ENCODE measurements around the gene HES6.
A peak's percentile ranks its signal among the peaks of the same experiment; 100 is the strongest.

The HES6 gene

GRCh38 chr2:238235331-238235732 lies 4.5 kb downstream of the HES6 start:
- CTCF ChIA-PET: interaction anchor here (5.7 kb wide), 1 partner anchor 21 kb away, joined by 22 read pairs; no protein-coding TSS in a partner anchor
- H3K4me3 ChIP-seq (ENCODE audit: low read depth, low read length): no peak overlapping the region
- POLR2A ChIA-PET: no interaction called here
- TF ChIP-seq ZNF621 (tag by site-specific recombination; IDR thresholded peaks at IDR 0.05) (no peak), ZFHX2 (tag by site-specific recombination; conservative IDR thresholded peaks at IDR 0.05) (0 out of 2 replicates have a peak, but pooled peaks have one; percentile 18), SP2 (tag by site-specific recombination; IDR thresholded peaks at IDR 0.05) (peak; percentile 24; the same call in 1 of the 2 replicates)
- peaks cover 3% of the 10 kb centered on the region; the same call in 1 of the 2 replicates for H3K4me1 ChIP-seq (ENCODE audit: control insufficient read depth, insufficient read depth, low read length)
- H3K36me3 ChIP-seq (ENCODE audit: control insufficient read depth in 2 of 2, insufficient read depth in 1 of 2, low read length in 2 of 2): no peaks in the 10 kb centered on the region
- no peaks in the 10 kb centered on the region for H3K9me3 ChIP-seq (ENCODE audit: control insufficient read depth, insufficient read depth, low read depth, low read length)
- no peak overlapping the region for H3K27ac ChIP-seq (ENCODE audit: extremely low read depth, low read depth, low read length)

- Histone ChIP-seq H3K9me3 (ENCODE audit: control insufficient read depth, insufficient read depth, low read depth, low read length) (no peaks in the 10 kb centered on the region), H3K27ac (ENCODE audit: extremely low read depth, low read depth, low read length) (no peak overlapping the region), H3K4me1 (ENCODE audit: control insufficient read depth, insufficient read depth, low read length) (no peaks in the 10 kb centered on the region; the same call in 1 of the 2 replicates), H3K4me3 (ENCODE audit: low read depth, low read length) (no peak overlapping the region), H3K36me3 (ENCODE audit: control insufficient read depth in 2 of 2, insufficient read depth in 1 of 2, low read length in 2 of 2) (no peaks in the 10 kb centered on the region)
- POLR2A ChIA-PET: no interaction called here
- TF ChIP-seq ZBTB8A (tag by site-specific recombination; IDR thresholded peaks at IDR 0.05): no peak
- TF ChIP-seq ZNF48 (tag by site-specific recombination; IDR thresholded peaks at IDR 0.05): no peak
- TF ChIP-seq ZNF529 (tag by site-specific recombination; IDR thresholded peaks at IDR 0.05; ENCODE audit: insufficient replicate concordance): no peak
- no peak for TF ChIP-seq ZBTB20 (tag by site-specific recombination; IDR thresholded peaks at IDR 0.05)
- TF ChIP-seq PRDM1 (tag by site-specific recombination; IDR thresholded peaks at IDR 0.05): no peak
- no peak for TF ChIP-seq ZNF16 (tag by site-specific recombination; IDR thresholded peaks at IDR 0.05; ENCODE audit: low read depth)
- TF ChIP-seq ZNF248 (tag by site-specific recombination; IDR thresholded peaks at IDR 0.05): no peak
- no peak for TF ChIP-seq ZFP69B (tag by site-specific recombination; IDR thresholded peaks at IDR 0.05)
- TF ChIP-seq ZXDB (tag by site-specific recombination; IDR thresholded peaks at IDR 0.05): no peak
- TF ChIP-seq GLIS1 (tag by site-specific recombination; IDR thresholded peaks at IDR 0.05): no peak
- no peak for TF ChIP-seq ZNF404 (tag by site-specific recombination; IDR thresholded peaks at IDR 0.05)
- no peak for TF ChIP-seq FEZF1 (tag by site-specific recombination; IDR thresholded peaks at IDR 0.05)
- TF ChIP-seq ZNF398 (tag by site-specific recombination; IDR thresholded peaks at IDR 0.05): no peak
- TF ChIP-seq ZNF10 (tag by site-specific recombination; IDR thresholded peaks at IDR 0.05): no peak
- CTCF ChIA-PET: no interaction called here
Measured at GRCh38 chr2:238233625-238234024, 6.2 kb downstream of the HES6 start.

- ChIA-PET CTCF (interaction anchor here (0.5 kb wide), 1 partner anchor 9 kb away, joined by 5 read pairs; no protein-coding TSS in a partner anchor), POLR2A (no interaction called here)
- H3K9me3 ChIP-seq (ENCODE audit: control insufficient read depth, insufficient read depth, low read depth, low read length): no peaks in the 10 kb centered on the region
- no peak overlapping the region for H3K4me3 ChIP-seq (ENCODE audit: low read depth, low read length)
- no peaks in the 10 kb centered on the region for H3K36me3 ChIP-seq (ENCODE audit: control insufficient read depth in 2 of 2, insufficient read depth in 1 of 2, low read length in 2 of 2)
- no peaks in the 10 kb centered on the region for H3K4me1 ChIP-seq (ENCODE audit: control insufficient read depth, insufficient read depth, low read length)
- no peak overlapping the region for H3K27ac ChIP-seq (ENCODE audit: extremely low read depth, low read depth, low read length)
- TF ChIP-seq ZNF10 (tag by site-specific recombination; IDR thresholded peaks at IDR 0.05) (no peak), ZNF837 (tag by site-specific recombination; IDR thresholded peaks at IDR 0.05) (no peak), CTCF (tag by site-specific recombination; IDR thresholded peaks at IDR 0.05) (no peak), ZNF449 (tag by site-specific recombination; IDR thresholded peaks at IDR 0.05) (no peak), HOXD13 (CRISPR knock-in tag; IDR thresholded peaks at IDR 0.05; ENCODE audit: borderline replicate concordance) (no peak), ZNF600 (tag by site-specific recombination; IDR thresholded peaks at IDR 0.05) (no peak), ZFP69B (tag by site-specific recombination; IDR thresholded peaks at IDR 0.05) (no peak), ZBTB44 (tag by site-specific recombination; IDR thresholded peaks at IDR 0.05) (no peak), ZNF560 (tag by site-specific recombination; IDR thresholded peaks at IDR 0.05; ENCODE audit: borderline replicate concordance) (no peak), ZNF26 (tag by site-specific recombination; IDR thresholded peaks at IDR 0.05) (no peak)
Measured at GRCh38 chr2:238231809-238232208, 8.0 kb downstream of the HES6 start.
